Embryonic facial prominence (tissue), 1 donor: ENCODE measurements around the gene GRAP.

ENCODE experiments used
- DNase-seq: peaks from one replicate; pipeline ENCODE4 v3.0.0-alpha.2; 2016; ENCODE audit errors: extremely low spot score

The GRAP gene

DNA sequence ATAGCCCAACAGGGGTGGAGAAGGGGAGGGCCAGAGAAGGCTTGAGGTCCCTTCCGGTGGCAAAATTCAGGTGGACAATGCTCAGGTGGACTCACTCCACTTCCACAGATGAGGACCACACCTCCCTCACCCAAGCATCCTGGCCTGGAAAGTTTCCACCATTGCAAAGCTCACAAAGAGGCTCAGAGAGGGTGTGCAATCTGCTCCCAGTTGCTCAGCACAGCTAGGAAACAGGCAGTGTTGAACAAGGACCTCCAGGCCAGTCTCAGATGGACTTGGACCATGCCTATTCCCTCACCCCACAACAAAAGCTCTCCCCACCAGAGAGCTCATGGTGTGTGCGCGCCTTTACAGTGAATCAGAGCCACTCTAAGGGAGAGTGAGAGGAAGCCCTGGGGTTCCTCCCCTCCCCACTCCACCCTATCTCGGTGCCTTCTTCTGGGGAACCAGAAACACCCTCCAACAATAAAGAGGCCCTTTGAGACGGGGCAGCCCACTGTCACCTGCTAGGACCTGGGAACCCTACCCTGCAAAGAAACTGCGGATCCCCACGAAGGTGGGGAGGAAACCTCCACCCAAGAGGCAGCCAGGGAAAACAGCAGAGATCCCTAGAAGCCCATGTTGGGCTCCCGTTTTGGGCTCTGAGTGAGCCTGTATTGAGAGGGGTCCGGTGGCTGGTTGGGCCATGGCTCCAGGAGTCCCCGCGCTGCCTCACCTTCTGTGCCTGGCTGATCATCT lies 43.8 kb downstream of the GRAP start:
- DNase-seq: no peak

DNA sequence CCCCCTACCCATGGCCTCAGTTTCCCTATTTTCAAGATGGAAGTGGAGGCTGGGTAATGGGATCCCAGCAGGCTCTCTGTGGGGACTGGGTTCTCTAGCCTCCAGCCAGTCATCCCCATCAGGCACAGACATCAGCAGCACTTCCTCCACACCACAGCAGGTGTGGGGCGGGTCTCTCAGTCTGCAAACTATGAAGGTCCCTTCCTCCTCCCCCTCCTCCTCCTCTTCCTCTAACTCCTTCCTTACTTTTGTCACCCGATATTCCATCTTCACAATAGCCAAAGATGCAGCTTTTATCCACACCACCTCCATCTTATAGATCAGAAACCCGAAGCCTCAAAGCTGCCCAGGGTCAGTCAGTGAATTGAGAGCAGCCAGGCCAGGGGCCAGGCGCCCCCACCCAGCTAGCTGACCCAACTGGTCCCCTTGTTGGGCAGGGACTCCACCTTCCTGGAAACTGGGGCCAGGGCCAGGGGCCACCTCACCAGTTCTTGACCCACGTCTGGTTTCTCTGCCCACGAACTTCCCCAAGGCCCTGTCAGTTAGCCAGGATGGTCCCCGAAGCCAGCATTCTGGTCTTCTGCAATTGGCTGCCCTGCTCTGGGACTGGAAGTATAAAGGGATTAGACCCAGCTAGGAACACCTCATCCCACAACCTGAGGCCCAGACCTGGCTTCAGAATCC lies 44.7 kb downstream of the GRAP start:
- DNase-seq: no peak

DNA sequence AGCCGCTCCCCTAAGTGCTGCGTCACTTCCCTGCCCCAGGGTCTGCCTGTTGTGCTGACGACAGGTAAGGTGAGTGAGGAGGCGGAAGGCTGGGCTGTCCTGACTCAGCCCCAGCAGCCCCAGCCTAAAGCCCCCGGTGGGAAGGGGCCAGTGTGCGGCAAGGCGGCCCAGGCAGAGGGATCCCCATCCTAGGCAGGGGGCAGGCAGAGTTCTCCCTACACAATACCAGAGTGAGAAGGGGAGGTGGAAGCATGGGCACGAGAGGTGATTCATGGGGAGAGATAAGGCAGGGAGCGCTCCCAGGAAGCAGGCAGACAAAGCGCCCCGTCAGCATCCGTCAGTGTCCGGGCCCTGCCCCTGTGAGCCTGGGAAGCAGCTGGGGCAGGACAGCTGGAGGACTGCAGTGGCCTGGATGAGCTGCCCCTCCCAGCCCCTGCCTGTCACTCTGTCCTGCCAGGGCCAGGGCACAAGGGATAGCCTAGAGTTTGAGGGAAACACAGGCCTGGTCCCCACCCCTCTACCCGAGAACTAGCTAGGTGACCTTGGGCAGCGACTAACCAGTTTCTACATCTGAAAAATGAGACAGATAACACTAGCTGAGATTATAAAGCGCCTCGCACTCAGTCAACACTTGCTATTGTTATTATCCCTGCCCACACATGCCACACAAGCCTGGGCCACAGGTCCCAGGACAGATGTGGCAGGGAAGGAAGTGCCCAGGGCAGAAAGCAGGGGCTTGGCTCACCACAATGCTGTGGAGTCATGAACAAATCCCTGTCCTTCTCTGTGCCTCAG lies 46.0 kb downstream of the GRAP start:
- no peak for DNase-seq

DNA sequence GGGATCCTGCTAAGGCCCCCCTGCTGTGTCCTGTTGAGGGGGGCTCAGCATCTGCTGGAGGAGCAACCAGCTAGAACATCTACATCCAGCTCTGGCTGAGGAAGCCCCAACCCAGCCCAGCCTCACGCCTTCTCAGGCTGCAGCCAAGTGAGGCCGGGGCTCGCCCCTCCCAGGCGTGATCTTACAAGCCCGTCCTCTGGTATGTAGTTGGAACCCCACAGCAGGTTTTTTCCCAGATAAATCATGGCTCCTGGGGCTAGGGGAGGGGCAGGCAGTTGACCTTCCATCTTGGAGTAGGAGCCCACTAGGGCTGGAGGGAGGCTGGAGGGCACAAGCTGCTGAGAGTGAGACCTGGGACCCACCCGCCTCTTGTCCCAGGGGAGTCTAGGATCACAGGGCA lies 46.8 kb downstream of the GRAP start:
- no peak for DNase-seq

DNA sequence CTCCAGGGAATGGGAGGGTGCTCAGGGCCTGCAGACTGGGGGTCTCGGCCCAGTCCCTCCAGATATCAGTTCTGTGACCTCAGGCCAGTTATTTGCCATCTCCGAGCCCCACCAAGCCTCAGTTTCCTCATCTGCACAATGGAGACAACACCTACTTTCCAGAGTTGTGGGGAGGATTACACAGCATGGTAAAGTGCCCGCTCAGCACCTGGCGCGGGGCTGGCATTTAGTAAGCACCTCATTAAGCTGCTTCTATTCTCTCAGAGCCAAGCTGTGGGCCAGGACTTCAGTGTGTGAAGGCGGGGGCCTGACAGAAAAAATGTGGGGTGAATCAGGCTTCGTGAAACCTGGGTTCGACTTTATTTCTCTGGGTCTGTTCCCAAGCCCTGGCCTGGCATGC lies 47.4 kb downstream of the GRAP start:
- no peak for DNase-seq

DNA sequence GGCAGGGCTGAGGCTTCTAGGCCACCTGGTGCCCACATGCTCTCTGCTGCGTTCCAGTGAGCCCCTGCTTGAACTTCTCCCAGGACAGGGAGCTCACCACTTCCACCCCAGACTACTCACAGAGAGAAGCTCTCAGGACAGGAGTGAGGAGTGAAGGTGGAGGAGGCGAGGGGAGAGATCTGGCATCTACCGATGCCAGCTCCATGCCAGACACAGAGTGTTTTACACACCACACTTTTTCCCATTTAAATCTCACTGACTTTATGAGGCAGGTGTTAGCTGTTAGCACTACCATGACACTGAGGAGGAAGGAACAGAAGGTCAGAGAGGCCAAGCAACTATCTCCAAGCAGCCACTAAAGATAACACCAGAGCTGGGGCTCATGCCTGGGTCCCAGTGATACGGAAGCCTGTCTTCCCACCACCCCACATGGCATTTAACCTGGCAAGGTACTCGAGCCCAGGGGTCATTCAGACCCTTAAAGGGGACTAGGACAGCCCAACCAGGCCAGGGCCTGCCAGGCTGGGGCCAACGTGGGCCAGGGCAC lies 49.0 kb downstream of the GRAP start:
- DNase-seq: no peak

DNA sequence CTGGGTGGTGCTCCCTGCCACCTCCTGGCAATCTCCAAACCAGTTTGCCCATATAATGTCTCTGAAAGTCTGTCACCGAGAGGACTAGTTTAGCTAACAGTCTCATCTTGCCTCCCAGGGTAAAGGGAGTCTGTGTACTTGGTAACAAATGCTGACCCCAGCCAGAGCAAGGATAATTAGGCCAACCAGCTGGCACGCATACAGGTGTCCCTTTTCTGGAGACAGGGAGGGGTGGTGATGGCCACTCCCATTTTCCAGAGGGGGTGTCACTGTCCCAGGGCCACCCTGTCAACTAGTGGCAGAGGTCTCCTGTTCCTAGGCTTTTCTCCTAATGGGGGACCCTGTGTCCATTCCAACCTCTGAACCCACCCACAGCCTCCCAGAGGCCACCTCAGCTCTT lies 50.3 kb downstream of the GRAP start:
- DNase-seq: no peak

DNA sequence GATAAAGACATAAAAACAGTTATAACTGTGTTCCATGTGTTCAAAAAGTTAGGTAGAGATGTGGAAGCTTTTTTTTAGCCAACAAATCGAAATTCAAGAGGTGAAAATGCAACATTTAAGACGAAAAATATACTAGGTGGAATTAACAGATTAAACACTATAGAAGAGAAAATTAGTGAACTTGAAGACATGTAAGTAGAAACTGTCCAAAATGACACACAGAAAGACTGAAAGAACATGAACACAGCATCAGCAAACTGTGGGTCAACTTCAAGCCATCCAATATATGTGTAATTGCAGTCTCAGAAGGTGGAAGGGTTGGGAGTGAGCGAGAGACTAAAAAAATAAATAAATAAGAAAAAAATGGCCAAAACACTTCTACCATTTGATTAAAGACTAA lies 51.5 kb downstream of the GRAP start:
- no peak for DNase-seq

DNA sequence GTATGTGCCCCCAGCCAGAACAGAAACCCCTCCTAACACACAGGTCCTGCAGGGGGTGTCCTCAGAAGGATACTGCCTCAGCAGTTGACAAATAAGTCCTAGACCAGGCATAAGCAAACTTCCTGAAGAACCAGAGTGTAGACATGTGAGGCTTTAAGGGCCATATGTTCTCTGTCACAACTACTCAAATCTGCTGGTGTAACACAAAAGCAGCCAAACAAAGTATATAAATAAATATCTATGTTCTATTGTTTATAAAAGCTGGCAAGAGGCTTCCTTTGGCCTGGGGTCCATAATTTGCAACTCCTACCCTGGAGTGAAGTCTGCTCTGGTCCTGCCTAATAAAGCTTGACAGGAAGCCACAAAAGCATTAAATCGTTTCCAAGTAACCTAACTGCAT lies 52.1 kb downstream of the GRAP start:
- DNase-seq: no peak

DNA sequence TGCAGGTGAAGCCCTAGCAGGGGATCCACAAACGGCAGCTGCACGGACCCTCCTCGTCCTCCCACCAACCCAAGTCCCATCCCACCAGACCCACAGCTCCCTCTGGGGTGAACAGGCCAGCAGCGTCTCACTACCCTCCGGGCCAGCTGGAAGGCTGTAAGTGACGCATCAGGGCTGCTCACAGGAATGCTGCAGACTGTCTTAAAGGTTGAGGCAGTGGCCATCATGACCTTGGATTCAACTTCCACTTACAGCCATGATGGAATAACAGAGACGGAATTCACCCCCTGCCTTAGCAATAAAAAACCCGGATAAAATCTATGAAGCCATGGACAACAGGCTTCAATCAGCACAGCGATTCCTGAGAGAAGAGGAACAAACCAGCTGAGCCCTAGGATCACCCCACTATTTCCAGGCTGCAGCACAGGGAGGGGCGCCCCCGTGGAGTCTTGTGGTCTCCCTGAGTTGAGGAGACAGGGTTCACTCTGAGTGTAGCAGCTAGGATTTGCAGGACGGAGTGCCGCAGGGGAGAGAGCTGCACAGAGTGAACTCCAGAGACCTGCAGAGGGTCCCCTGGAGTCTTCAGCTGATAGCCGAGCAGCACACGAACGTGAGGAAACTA lies 52.7 kb downstream of the GRAP start:
- no peak for DNase-seq

DNA sequence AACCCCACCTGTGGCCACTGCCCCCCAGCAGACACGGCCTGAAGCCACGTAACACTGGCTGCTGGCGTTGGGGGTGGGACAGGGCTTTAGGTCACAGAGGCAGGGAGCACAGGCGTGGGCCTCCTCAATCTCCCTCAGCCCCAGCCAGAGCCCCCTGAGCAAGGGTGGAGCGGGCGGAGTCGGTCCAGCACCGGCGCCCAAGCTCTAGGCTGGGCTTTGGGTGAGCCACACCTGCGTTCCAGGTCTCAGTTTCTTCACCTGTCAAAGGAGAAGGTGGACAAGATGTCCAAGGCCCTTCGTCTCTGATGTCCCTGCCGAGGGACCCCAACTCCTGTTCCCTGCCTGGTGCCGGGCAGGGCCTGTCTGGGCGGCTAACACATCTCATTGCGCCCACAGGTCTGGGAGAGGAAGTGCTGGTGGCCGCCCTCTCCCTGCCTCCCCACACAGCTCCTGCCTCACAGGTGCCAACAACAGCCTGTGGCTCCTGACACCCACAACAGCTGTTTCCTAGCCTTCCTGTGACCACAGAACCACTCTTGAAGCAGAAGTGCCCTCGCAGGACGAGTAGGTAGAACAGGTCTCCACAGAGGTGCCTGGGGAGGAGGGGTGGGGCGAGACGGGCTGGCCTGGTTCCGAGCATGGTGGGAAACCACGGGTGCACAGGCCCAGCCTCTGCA lies 54.2 kb downstream of the GRAP start:
- DNase-seq: no peak

DNA sequence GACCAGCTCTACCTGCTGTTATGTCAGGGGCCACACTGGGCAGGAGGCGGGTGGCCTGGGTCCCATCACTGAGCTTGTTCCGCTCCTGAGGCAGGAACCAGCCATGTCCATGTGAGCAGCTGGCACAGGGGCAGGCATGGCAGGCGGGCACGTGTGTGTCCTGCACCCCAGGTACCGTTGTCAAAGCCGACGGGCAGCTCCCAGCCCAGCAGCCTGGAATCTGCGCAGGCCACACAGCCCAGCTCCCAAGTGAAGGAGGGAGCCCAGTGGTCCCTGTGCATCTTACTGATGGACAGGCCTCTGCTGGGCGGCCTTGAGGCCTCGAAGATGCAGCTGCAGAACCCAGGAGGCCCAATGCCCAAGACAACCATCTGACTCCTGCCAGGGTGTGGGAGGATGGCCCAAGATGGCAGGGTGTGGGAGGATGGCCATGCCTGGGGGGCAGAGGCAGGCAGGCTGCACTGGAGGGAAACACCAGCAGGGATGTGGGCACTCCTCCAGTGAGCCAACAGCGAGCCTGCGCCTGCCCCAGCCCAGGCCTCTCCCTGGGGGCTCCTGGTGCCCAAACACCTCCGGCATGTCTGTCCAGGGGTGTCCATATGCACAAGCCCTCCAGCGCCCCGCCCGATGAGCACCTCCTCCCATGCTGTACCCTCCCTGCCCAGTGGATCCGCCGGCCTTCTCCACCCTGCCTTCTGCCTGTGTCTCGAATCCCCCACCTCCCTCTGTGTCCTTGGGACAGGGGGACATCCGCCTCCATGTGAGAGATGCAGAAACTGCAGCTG lies 55.0 kb downstream of the GRAP start:
- DNase-seq: no peak

DNA sequence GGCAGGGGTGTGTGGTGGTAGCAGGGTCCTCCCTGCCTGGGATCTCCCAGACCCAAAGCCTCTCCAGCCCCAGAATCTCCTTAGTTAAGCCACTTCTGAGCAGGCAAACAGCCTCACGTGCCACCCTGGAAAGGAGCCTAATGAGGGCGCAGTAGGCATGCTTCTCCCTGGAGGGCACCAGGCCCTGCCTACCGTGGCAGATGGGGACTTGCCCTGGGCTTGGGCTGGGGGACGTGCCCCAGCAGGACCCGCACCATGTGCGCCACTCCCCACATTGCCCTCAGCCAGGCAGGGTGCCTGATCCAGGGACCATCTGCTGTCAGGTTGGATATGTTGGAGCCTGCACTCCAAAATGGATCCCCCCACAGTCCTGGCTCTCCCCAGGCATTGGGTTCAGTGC lies 56.4 kb downstream of the GRAP start:
- DNase-seq: no peak

DNA sequence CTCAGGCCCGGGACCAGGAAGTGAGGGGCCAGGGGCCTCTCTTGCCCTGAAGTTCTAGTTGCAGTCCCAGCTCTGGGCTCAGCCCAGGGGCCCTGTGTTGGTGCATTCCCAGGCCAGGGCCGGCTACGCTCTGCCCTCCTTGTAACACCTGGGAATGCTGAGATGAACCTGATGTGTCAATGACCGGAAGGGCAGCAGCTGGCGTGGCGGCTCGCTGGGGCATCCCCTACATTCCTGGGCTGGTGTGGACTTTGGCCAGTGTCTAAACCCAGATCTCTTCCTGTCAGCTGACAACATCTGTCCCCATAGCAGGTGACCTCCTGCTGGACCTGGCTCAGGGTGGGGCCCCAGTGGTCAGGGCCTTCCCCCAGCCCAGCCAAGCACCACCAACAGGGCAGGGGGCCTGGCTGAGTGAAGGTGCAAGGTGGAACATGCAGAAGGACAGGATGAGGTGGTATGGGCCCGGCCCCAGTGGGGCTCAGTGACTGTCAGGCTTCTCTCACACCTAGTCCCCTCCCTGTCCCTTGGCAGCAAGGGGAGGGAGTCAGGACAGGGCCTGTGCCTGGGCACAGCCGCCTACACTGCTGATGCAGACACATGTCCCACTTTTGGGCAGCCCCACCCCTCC lies 58.1 kb downstream of the GRAP start:
- DNase-seq: no peak

DNA sequence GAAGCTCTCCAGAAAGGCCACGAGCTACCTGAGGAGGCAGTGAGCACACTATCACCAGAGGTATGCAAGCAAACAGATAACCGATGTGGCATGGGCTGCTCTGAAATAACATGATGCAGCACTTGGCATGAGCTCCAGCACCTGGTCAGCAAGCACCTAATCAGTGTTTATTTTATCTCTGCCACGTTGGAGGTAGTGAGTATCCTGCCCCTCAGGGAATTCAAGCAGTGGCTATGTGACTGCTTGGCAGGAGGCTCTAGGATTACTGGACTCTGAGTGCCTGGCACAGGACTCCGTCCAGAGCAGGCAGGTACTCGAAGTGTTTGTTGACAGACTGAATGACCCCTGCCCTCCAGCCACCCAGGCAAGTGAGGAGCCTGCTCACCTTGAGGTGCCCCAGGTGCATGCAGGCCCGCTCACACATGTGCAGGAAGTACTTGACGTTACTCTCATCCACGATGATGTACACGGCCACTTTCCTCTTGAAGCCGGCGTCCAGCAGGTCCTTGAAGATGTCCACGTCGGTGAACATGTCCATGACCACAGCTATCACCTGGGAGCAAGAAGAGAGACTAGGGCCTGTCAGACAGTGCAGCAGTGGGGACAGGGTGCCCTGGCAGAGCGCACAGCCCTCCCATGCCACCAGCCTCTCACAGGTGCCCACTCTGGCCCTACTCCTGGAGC lies 58.8 kb downstream of the GRAP start:
- no peak for DNase-seq

DNA sequence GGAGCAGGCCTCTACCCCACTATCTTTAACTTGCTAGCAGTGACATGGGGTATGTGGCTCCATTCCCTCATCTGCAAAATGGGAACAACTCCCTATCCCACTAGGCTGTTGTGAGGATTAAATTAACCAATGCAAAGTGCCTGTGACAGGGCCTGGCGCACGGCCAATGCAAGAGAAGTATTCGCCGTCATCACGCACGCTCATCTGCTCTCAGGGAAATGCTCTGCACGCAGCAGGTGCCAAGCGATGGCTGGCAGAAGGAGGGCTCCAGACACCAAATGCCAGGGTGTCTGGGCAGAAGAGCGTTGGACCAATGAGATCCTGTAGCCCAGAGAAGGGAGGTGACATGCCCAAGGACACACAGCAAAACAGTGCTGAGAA lies 59.5 kb downstream of the GRAP start:
- DNase-seq: no peak

DNA sequence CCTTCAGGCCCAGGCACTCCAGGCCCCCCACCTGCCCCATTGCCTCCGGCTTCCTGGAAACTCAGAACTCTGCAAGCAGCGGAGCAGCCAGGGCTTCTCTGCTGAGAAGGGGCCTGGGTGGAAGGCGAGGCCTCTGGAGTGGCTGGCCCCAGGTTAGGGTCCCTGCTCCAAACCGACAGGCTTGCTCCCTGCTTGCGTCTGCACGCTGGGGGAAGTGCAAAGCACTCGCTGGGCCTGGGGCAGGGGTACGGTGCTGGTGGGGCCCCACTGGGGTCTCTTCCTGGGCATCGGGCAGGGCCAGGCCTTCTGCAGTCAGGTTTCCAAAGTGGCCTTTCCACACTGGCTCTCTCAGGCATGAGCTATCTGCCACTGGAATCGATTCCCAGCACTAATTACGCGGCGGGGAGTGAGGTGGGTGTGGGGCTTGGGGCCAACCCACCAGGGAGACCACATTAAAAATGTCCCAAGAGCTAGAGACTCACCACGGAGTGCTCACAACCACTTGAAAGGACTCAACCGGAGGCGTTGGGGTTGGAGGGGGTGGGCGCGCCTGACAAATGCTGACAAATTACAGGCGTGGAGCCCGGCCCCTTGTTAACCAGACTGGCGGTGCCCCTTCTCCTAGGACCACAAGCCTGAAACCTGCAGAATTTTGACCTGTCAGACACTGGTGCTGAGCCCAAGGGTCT lies 60.1 kb downstream of the GRAP start:
- DNase-seq: no peak

DNA sequence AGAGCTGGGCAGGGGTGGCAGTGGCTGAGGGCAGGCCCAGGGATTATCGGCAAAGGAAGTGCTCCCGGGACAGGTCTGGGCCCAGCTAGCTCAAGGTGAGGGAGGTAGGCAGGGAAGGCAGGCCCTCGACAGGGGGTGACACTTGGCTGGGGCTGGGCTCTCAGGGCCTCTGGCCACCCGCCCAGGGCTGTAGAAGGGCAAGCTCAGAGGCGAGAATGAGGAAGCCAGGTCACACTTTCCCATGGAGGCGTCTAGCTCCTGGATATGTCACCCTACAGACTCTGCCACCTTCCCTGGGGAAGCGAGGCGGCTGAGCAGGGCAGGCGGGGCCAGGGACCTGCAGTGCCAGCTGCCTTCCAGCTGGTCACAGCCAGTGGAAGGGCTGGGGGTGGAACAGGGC lies 61.3 kb downstream of the GRAP start:
- DNase-seq: no peak
